ENCODE data around the gene SETX.

DNA sequence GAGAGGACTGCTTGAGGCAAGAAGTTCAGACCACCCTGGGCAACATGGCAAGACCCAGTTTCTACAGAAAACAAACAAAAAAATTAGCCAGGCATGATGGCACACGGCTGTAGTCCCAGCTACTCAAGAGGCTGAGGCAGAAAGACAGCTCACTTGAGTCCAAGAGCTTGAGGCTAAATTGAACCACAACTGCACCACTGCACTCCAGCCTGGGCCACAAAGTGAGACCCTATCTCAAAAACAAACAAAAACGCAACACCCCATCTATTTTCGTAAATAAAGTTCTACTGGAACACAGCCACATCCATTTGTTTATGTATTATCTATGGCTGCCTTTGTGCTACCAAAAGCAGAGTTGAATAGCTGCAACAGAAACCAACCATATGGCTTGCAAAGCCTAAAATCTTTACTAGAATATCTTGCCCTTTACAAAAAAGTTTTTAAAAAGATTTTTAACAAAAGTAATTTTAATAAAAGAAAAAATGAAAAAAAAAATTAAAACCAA is 67.5 kb downstream of the SETX start:
- no peak for TF ChIP-seq CTCF (IDR thresholded peaks at IDR 0.05; ENCODE audit: low read depth, low read length)
- no peak for TF ChIP-seq EZH2phosphoT487 (IDR thresholded peaks at IDR 0.05; ENCODE audit: low read depth)

Data from OCI-LY3 (cell line).